ENCODE measurements around the gene FXYD7.

DNA sequence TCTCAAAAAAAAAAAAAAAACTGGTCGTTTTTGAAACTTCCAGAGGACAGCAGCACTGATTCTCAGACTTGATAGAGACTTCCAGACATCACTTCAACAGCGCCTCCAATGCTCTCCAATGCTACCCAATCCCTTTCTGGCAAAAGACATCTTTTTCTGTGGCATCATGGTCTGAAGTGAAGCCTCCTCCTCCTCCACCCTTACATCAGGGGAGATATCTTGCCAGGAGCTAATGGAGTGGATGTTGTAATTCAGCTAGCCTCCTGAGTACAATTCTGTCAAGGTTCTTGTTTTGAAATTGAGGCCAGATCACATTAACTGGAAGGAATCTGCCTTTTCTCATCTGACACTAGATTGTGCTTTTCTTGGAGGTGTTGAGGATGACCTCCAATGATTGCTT is 35.6 kb downstream of the FXYD7 start:
- no peak for TF ChIP-seq CTCF (IDR thresholded peaks at IDR 0.05 in 8 of 11, conservative IDR thresholded peaks at IDR 0.05 in 3 of 11)
- no peak for TF ChIP-seq POLR2A (IDR thresholded peaks at IDR 0.05)
